ENCODE results near the gene IFTAP.

The IFTAP gene

DNA sequence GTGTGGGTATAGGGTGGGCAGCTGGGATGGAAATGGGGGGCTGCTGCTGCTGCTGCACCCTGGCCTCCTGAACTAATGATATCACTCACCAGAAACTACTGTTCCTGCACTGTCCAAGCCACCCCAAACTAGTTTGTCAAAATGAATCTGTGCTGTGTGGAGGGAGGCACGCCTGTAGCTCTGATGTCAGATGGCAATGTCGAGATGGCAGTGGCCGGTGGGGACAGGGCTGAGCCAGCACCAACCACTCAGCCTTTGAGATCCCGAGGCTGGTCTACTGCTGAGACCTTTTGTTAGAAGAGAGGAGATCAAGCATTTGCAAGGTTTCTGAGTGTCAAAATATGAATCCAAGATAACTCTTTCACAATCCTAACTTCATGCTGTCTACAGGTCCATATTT is 25.2 kb upstream of the IFTAP start:
- Histone ChIP-seq H3K9me3 (ENCODE audit: control insufficient read depth, insufficient read depth, low read depth, low read length) (no peaks in the 10 kb centered on the region), H3K27ac (ENCODE audit: extremely low read depth, low read depth, low read length) (no peak overlapping the region), H3K36me3 (ENCODE audit: control insufficient read depth in 2 of 2, insufficient read depth in 1 of 2, low read length in 2 of 2) (no peaks in the 10 kb centered on the region), H3K4me1 (ENCODE audit: control insufficient read depth, insufficient read depth, low read length) (no peaks in the 10 kb centered on the region), H3K4me3 (ENCODE audit: low read depth, low read length) (no peak overlapping the region)
- POLR2A ChIA-PET = no interaction called here
- no peak for TF ChIP-seq ZNF571 (tag by site-specific recombination; IDR thresholded peaks at IDR 0.05)
- no peak for TF ChIP-seq ZNF645 (tag by site-specific recombination; IDR thresholded peaks at IDR 0.05)
- TF ChIP-seq KLF10 (tag by site-specific recombination; IDR thresholded peaks at IDR 0.05) = no peak
- no peak for TF ChIP-seq ZBTB48 (tag by site-specific recombination; IDR thresholded peaks at IDR 0.05)
- TF ChIP-seq IKZF3 (tag by site-specific recombination; IDR thresholded peaks at IDR 0.05) = no peak
- no peak for TF ChIP-seq ZNF214 (tag by site-specific recombination; IDR thresholded peaks at IDR 0.05; ENCODE audit: borderline replicate concordance)
- TF ChIP-seq ZSCAN16 (tag by site-specific recombination; IDR thresholded peaks at IDR 0.05) = no peak
- TF ChIP-seq KLF7 (tag by site-specific recombination; IDR thresholded peaks at IDR 0.05; ENCODE audit: borderline replicate concordance) = no peak
- TF ChIP-seq OSR2 (tag by site-specific recombination; IDR thresholded peaks at IDR 0.05) = no peak
- TF ChIP-seq ZNF529 (tag by site-specific recombination; IDR thresholded peaks at IDR 0.05; ENCODE audit: insufficient replicate concordance) = no peak
- CTCF ChIA-PET = interaction anchor here (2.3 kb wide), 1 partner anchor 178 kb away, joined by 13 read pairs; no protein-coding TSS in a partner anchor

DNA sequence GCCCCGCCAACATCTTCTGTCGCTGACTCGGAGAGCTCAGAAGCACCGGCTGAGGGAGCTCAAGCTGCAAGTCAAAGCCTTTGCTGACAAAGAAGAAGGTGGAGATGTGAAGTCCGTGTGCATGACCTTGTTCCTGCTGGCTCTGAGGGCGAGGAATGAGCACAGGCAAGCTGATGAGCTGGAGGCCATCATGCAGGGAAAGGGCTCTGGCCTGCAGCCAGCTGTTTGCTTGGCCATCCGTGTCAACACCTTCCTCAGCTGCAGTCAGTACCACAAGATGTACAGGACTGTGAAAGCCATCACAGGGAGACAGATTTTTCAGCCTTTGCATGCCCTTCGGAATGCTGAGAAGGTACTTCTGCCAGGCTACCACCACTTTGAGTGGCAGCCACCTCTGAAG is 19.8 kb upstream of the IFTAP start:
- no peaks in the 10 kb centered on the region for H3K9me3 ChIP-seq (ENCODE audit: control insufficient read depth, insufficient read depth, low read depth, low read length)
- TF ChIP-seq YY1 (tag by site-specific recombination; IDR thresholded peaks at IDR 0.05) = no peak
- TF ChIP-seq, protein P1, sequence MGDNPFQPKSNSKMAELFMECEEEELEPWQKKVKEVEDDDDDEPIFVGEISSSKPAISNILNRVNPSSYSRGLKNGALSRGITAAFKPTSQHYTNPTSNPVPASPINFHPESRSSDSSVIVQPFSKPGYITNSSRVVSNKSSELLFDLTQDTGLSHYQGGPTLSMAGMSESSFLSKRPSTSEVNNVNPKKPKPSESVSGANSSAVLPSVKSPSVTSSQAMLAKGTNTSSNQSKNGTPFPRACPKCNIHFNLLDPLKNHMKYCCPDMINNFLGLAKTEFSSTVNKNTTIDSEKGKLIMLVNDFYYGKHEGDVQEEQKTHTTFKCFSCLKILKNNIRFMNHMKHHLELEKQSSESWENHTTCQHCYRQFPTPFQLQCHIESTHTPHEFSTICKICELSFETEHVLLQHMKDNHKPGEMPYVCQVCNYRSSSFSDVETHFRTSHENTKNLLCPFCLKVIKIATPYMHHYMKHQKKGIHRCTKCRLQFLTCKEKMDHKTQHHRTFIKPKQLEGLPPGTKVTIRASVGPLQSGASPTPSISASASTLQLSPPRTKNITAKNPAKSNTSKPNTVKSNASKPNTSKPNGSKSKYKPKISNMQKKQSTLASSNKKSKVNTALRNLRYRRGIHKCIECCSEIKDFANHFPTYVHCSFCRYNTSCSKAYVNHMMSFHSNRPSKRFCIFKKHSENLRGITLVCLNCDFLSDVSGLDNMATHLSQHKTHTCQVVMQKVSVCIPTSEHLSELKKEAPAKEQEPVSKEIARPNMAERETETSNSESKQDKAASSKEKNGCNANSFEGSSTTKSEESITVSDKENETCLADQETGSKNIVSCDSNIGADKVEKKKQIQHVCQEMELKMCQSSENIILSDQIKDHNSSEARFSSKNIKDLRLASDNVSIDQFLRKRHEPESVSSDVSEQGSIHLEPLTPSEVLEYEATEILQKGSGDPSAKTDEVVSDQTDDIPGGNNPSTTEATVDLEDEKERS (tag by site-specific recombination; IDR thresholded peaks at IDR 0.05) = no peak
- TF ChIP-seq, protein P2, sequence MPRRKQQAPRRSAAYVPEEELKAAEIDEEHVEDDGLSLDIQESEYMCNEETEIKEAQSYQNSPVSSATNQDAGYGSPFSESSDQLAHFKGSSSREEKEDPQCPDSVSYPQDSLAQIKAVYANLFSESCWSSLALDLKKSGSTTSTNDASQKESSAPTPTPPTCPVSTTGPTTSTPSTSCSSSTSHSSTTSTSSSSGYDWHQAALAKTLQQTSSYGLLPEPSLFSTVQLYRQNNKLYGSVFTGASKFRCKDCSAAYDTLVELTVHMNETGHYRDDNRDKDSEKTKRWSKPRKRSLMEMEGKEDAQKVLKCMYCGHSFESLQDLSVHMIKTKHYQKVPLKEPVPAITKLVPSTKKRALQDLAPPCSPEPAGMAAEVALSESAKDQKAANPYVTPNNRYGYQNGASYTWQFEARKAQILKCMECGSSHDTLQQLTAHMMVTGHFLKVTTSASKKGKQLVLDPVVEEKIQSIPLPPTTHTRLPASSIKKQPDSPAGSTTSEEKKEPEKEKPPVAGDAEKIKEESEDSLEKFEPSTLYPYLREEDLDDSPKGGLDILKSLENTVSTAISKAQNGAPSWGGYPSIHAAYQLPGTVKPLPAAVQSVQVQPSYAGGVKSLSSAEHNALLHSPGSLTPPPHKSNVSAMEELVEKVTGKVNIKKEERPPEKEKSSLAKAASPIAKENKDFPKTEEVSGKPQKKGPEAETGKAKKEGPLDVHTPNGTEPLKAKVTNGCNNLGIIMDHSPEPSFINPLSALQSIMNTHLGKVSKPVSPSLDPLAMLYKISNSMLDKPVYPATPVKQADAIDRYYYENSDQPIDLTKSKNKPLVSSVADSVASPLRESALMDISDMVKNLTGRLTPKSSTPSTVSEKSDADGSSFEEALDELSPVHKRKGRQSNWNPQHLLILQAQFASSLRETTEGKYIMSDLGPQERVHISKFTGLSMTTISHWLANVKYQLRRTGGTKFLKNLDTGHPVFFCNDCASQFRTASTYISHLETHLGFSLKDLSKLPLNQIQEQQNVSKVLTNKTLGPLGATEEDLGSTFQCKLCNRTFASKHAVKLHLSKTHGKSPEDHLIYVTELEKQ (tag by site-specific recombination; IDR thresholded peaks at IDR 0.05; ENCODE audit: borderline replicate concordance) = no peak
- no peak for TF ChIP-seq ZNF221 (tag by site-specific recombination; IDR thresholded peaks at IDR 0.05; ENCODE audit: borderline replicate concordance)
- TF ChIP-seq EGR2 (tag by site-specific recombination; IDR thresholded peaks at IDR 0.05; ENCODE audit: low read depth) = no peak
- TF ChIP-seq ZNF341 (tag by site-specific recombination; IDR thresholded peaks at IDR 0.05; ENCODE audit: low read depth) = no peak
- TF ChIP-seq ZNF670 (tag by site-specific recombination; IDR thresholded peaks at IDR 0.05; ENCODE audit: low read depth) = no peak
- TF ChIP-seq ZNF394 (tag by site-specific recombination; IDR thresholded peaks at IDR 0.05; ENCODE audit: borderline replicate concordance) = no peak
- TF ChIP-seq ZFHX2 (tag by site-specific recombination; conservative IDR thresholded peaks at IDR 0.05) = no peak
- no peak for TF ChIP-seq OSR2 (tag by site-specific recombination; IDR thresholded peaks at IDR 0.05)
- TF ChIP-seq SALL2 (tag by site-specific recombination; IDR thresholded peaks at IDR 0.05; ENCODE audit: borderline replicate concordance) = no peak
- TF ChIP-seq ZNF335 (tag by site-specific recombination; conservative IDR thresholded peaks at IDR 0.05) = no peak
- TF ChIP-seq RBAK (tag by site-specific recombination; IDR thresholded peaks at IDR 0.05) = no peak
- no peaks in the 10 kb centered on the region for H3K36me3 ChIP-seq (ENCODE audit: control insufficient read depth in 2 of 2, insufficient read depth in 1 of 2, low read length in 2 of 2)
- no peak overlapping the region for H3K4me3 ChIP-seq (ENCODE audit: low read depth, low read length)
- CTCF ChIA-PET = interaction anchor here (3.8 to 6.7 kb wide), 2 partner anchors 11 to 172 kb away, joined by 20 to 51 read pairs; no protein-coding TSS in a partner anchor
- POLR2A ChIA-PET = no interaction called here
- H3K27ac ChIP-seq (ENCODE audit: extremely low read depth, low read depth, low read length) = no peak overlapping the region
- H3K4me1 ChIP-seq (ENCODE audit: control insufficient read depth, insufficient read depth, low read length) = no peaks in the 10 kb centered on the region
